Liver (tissue), 9 donors: Measurements from ENCODE around the gene ANO10. TPM values are rescaled to one million over a fixed set of nuclear protein-coding genes. Genes with fewer than 3 reads are reported as not detected.
A peak's percentile ranks its signal among the peaks of the same experiment; 100 is the strongest.

ENCODE experiments used
- DNase-seq: peaks from one replicate; pipeline ENCODE4 v3.0.0-alpha.2; 2017; ENCODE audit warnings: low spot score
- H3K27ac ChIP-seq, 2 donors: one replicate each; pipeline ENCODE4 v1.7.0; 2013; ENCODE audit warnings: inconsistent platforms in 2 of 2, low read length in 2 of 2, control low read depth in 1 of 2, low read depth in 1 of 2, mild to moderate bottlenecking in 1 of 2
- H3K27me3 ChIP-seq, 4 donors: one replicate each; pipeline versions ENCODE4 v1.6.1 to v1.7.0; 2013; ENCODE audit warnings: low read length in 3 of 4, inconsistent platforms in 1 of 4, mild to moderate bottlenecking in 1 of 4, moderate library complexity in 1 of 4; ENCODE audit not compliant: control insufficient read depth in 4 of 4, insufficient read depth in 4 of 4
- H3K36me3 ChIP-seq, 4 donors: one replicate each; pipeline versions ENCODE4 v1.6.1 to v1.7.0; 2013; ENCODE audit warnings: low read length in 3 of 4, mild to moderate bottlenecking in 3 of 4, low read depth in 1 of 4, moderate library complexity in 1 of 4; ENCODE audit not compliant: control insufficient read depth in 4 of 4, insufficient read depth in 3 of 4
- H3K4me1 ChIP-seq, 4 donors: one replicate each; pipeline versions ENCODE4 v1.6.1 to v1.7.0; 2013; ENCODE audit warnings: low read length in 3 of 4, mild to moderate bottlenecking in 3 of 4, moderate library complexity in 1 of 4; ENCODE audit not compliant: control insufficient read depth in 4 of 4, insufficient read depth in 4 of 4
- H3K4me3 ChIP-seq, 3 donors: one replicate each; pipeline versions ENCODE4 v1.6.1 to v1.7.0; 2013; ENCODE audit warnings: low read length in 3 of 3, control low read depth in 1 of 3, low read depth in 1 of 3, mild to moderate bottlenecking in 1 of 3
- H3K9ac ChIP-seq, 2 donors: one replicate each; pipeline ENCODE4 v1.7.0; 2013; ENCODE audit warnings: low read length in 2 of 2, mild to moderate bottlenecking in 2 of 2, moderate library complexity in 2 of 2, control low read depth in 1 of 2, low read depth in 1 of 2
- H3K9me3 ChIP-seq, 4 donors: one replicate each; pipeline versions ENCODE4 v1.6.1 to v1.7.0; 2013; ENCODE audit warnings: low read length in 3 of 4; ENCODE audit not compliant: control insufficient read depth in 4 of 4
- ATF3 ChIP-seq: IDR thresholded peaks from 2 replicates; pipeline ENCODE4 v1.6.1; 2016; ENCODE audit warnings: antibody characterized with exemption
- CTCF ChIP-seq: fragments of 150-350 bp; IDR thresholded peaks from 2 replicates; pipeline ENCODE4 v1.5.1; 2017; ENCODE audit warnings: improper control_type of control experiment, low read depth, low read length; ENCODE audit not compliant: missing input control
- EGR1 ChIP-seq, 2 donors: IDR thresholded peaks; 2 replicates each; pipeline ENCODE4 v1.6.1; 2016 to 2018; ENCODE audit warnings: antibody characterized with exemption in 2 of 2, low read depth in 2 of 2
- FOXA1 ChIP-seq: IDR thresholded peaks from 2 replicates; pipeline ENCODE4 v1.6.1; 2016; ENCODE audit warnings: antibody characterized with exemption
- FOXA2 ChIP-seq: IDR thresholded peaks from 2 replicates; pipeline ENCODE4 v1.6.1; 2016; ENCODE audit warnings: antibody characterized with exemption
- GABPA ChIP-seq, 2 donors: IDR thresholded peaks in 1 of 2; conservative IDR thresholded peaks in 1 of 2; 2 replicates each; pipeline ENCODE4 v1.6.1; 2016; ENCODE audit warnings: antibody characterized with exemption in 2 of 2, mild to moderate bottlenecking in 1 of 2, moderate library complexity in 1 of 2
- HNF4A ChIP-seq, 2 donors: conservative IDR thresholded peaks; 2 replicates each; pipeline ENCODE4 v1.6.1; 2016; ENCODE audit warnings: antibody characterized with exemption in 2 of 2, mild to moderate bottlenecking in 2 of 2
- HNF4G ChIP-seq: IDR thresholded peaks from 2 replicates; pipeline ENCODE4 v1.6.1; 2016; ENCODE audit warnings: antibody characterized with exemption
- JUND ChIP-seq, 2 donors: IDR thresholded peaks; 2 replicates each; pipeline ENCODE4 v1.6.1; 2016; ENCODE audit warnings: antibody characterized with exemption in 2 of 2
- MAX ChIP-seq: IDR thresholded peaks from 2 replicates; pipeline ENCODE4 v1.6.1; 2016; ENCODE audit warnings: antibody characterized with exemption
- NR2F2 ChIP-seq: IDR thresholded peaks from 2 replicates; pipeline ENCODE4 v1.6.1; 2016; ENCODE audit warnings: antibody characterized with exemption
- RAD21 ChIP-seq, 2 donors: IDR thresholded peaks; 2 replicates each; pipeline ENCODE4 v1.6.1; 2016; ENCODE audit warnings: antibody characterized with exemption in 2 of 2, mild to moderate bottlenecking in 2 of 2
- REST ChIP-seq: IDR thresholded peaks from 2 replicates; pipeline ENCODE4 v1.6.1; 2016; ENCODE audit warnings: antibody characterized with exemption, mild to moderate bottlenecking
- RXRA ChIP-seq, 2 donors: IDR thresholded peaks; 2 replicates each; pipeline ENCODE4 v1.6.1; 2017 to 2018; ENCODE audit warnings: antibody characterized with exemption in 2 of 2, mild to moderate bottlenecking in 1 of 2
- SP1 ChIP-seq: IDR thresholded peaks from 2 replicates; pipeline ENCODE4 v1.6.1; 2018; ENCODE audit warnings: antibody characterized with exemption, mild to moderate bottlenecking
- TAF1 ChIP-seq: conservative IDR thresholded peaks from 2 replicates; pipeline ENCODE4 v1.6.1; 2016; ENCODE audit warnings: antibody characterized with exemption, mild to moderate bottlenecking
- YY1 ChIP-seq: IDR thresholded peaks from 2 replicates; pipeline ENCODE4 v1.6.1; 2016; ENCODE audit warnings: antibody characterized with exemption, mild to moderate bottlenecking
- ZBTB33 ChIP-seq: IDR thresholded peaks from 2 replicates; pipeline ENCODE4 v1.6.1; 2016; ENCODE audit warnings: antibody characterized with exemption
- WGBS: extraction: QIAGEN DNeasy Blood & Tissue Kit; methylation state at CpG from one replicate; pipeline ENCODE4 v1.1.7; 2013; 5-methylcytosine and 5-hydroxymethylcytosine counted together
- polyA plus RNA-seq, 2 donors: library from polyadenylated mRNA; stranded (reverse) in 1 of 2; unstranded in 1 of 2; fragments of 200-250 nt in 1 of 2; fragments of >200 nt in 1 of 2; fragmentation: Nextera tagmentation in 1 of 2; extraction: Ambion mirVana in 1 of 2; gene quantifications; one replicate each; pipeline versions ENCODE4 v1.2.1 to v1.2.3, GENCODE V29; 2013 to 2015
- total RNA-seq, 2 donors: library from RNA; depleted of rRNA; stranded (reverse); fragments of >200 nt; gene quantifications; one replicate each; pipeline ENCODE4 v1.2.3, GENCODE V29; 2014
- donor health status: healthy.
- donor health status: healthy.
- donor health status: healthy.
- donor health status: healthy.
- donor health status: healthy.

Gene ANO10
- total and polyA plus RNA-seq, 4 donors, result 5.6 to 8.7 (median 6.8) TPM

- TF ChIP-seq HNF4G, result no peak
These were observed 302.4 kb downstream of the ANO10 start (continued) for GRCh38 chr3:43319376-43319775.

GRCh38 chr3:43317461-43318316 lies 304.1 kb downstream of the ANO10 start:
- Histone ChIP-seq H3K9me3 (no peaks in the 10 kb centered on the region), H3K27ac (peak overlapping the region; percentile 64 to 74), H3K9ac (no peak overlapping the region), H3K4me1 (peaks cover 7 to 54% (median 43%) of the 10 kb centered on the region in 4 donors), H3K27me3 (no peaks in the 10 kb centered on the region), H3K4me3 (no peak overlapping the region), H3K36me3 (peaks cover 0 to 5% (median 0%) of the 10 kb centered on the region in 4 donors)
- no peak for DNase-seq
- TF ChIP-seq SP1, result peak; percentile 67
- TF ChIP-seq JUND (IDR thresholded peaks at IDR 0.05), result peak; percentile 29 to 46
- TF ChIP-seq HNF4A (conservative IDR thresholded peaks at IDR 0.05), result peak; percentile 83 to 90
- no peak for TF ChIP-seq TAF1
- TF ChIP-seq RAD21 (IDR thresholded peaks at IDR 0.05), result peak; percentile 35 to 54
- TF ChIP-seq MAX, result peak; percentile 68
- no peak for TF ChIP-seq GABPA (IDR thresholded peaks at IDR 0.05 in 1 of 2, conservative IDR thresholded peaks at IDR 0.05 in 1 of 2)
- TF ChIP-seq ZBTB33, result peak; percentile 60
- no peak for TF ChIP-seq FOXA2
- TF ChIP-seq RXRA (IDR thresholded peaks at IDR 0.05), result peak; percentile 71 to 88
- TF ChIP-seq NR2F2, result peak; percentile 65
- TF ChIP-seq FOXA1, result no peak
- TF ChIP-seq REST, result peak; percentile 75
- peak; percentile 64 for TF ChIP-seq HNF4G
- no peak for TF ChIP-seq ATF3
- peak; percentile 54 for TF ChIP-seq YY1
- no peak for TF ChIP-seq EGR1 (IDR thresholded peaks at IDR 0.05; ENCODE audit: low read depth in 2 of 2)
- no peak for TF ChIP-seq CTCF
- 44% methylated on average over 8 of the region's 8 CpGs for WGBS
